ENCODE data around the gene MACROD1.
"Not testable (repeated sequence)": the region's sequence is repeated elsewhere in the genome, so short reads cannot be mapped to it uniquely, and the experiment has no call there.

MACROD1 gene

GRCh38 chr11:64052938-64053622, 112.8 kb downstream of the MACROD1 start:
- no CpG with 5 or more reads among the region's 11 CpGs for WGBS (ENCODE audit: insufficient coverage, insufficient read length)
- DNase-seq (ENCODE audit: low read depth, low spot score) = no peak

GRCh38 chr11:64052436-64052835, 113.5 kb downstream of the MACROD1 start:
- no peak overlapping the region for H3K27ac ChIP-seq (ENCODE audit: low read length)
- H3K9me3 ChIP-seq (ENCODE audit: control insufficient read depth, insufficient read depth, low read length) = no peaks in the 10 kb centered on the region
- no CpG with 5 or more reads among the region's 2 CpGs for WGBS (ENCODE audit: insufficient coverage, insufficient read length)
- no peak overlapping the region for H3K4me3 ChIP-seq (ENCODE audit: low read length)
- no peaks in the 10 kb centered on the region for H3K36me3 ChIP-seq (ENCODE audit: control insufficient read depth, insufficient read depth, low read length)
- peaks cover 8% of the 10 kb centered on the region; the same call in 1 of the 2 replicates for H3K4me1 ChIP-seq (ENCODE audit: control insufficient read depth, insufficient read depth, low read length)
- H3K27me3 ChIP-seq (ENCODE audit: control insufficient read depth, insufficient read depth, low read length) = 0 out of 2 replicates have a peak, but pooled peaks cover 3% of the 10 kb centered on the region
- no peak for DNase-seq (ENCODE audit: low read depth, low spot score)

More at GRCh38 chr11:64052938-64053622, 112.8 kb downstream of the MACROD1 start:
- Histone ChIP-seq H3K4me3 (ENCODE audit: low read length) (no peak overlapping the region), H3K27me3 (ENCODE audit: control insufficient read depth, insufficient read depth, low read length) (0 out of 2 replicates have a peak, but pooled peaks cover 7% of the 10 kb centered on the region), H3K27ac (ENCODE audit: low read length) (no peak overlapping the region), H3K4me1 (ENCODE audit: control insufficient read depth, insufficient read depth, low read length) (peaks cover 8% of the 10 kb centered on the region; the same call in 1 of the 2 replicates), H3K36me3 (ENCODE audit: control insufficient read depth, insufficient read depth, low read length) (no peaks in the 10 kb centered on the region), H3K9me3 (ENCODE audit: control insufficient read depth, insufficient read depth, low read length) (no peaks in the 10 kb centered on the region)

GRCh38 chr11:64051297-64051696, 114.6 kb downstream of the MACROD1 start:
- Histone ChIP-seq H3K36me3 (ENCODE audit: control insufficient read depth, insufficient read depth, low read length) (no peaks in the 10 kb centered on the region), H3K27me3 (ENCODE audit: control insufficient read depth, insufficient read depth, low read length) (0 out of 2 replicates have a peak, but pooled peaks cover 3% of the 10 kb centered on the region), H3K4me1 (ENCODE audit: control insufficient read depth, insufficient read depth, low read length) (peaks cover 8% of the 10 kb centered on the region; the same call in 1 of the 2 replicates), H3K9me3 (ENCODE audit: control insufficient read depth, insufficient read depth, low read length) (no peaks in the 10 kb centered on the region), H3K4me3 (ENCODE audit: low read length) (no peak overlapping the region), H3K27ac (ENCODE audit: low read length) (no peak overlapping the region)
- no CpG with 5 or more reads among the region's 19 CpGs for WGBS (ENCODE audit: insufficient coverage, insufficient read length)
- no peak for DNase-seq (ENCODE audit: low read depth, low spot score)

GRCh38 chr11:64049509-64049908, 116.4 kb downstream of the MACROD1 start:
- no CpG with 5 or more reads among the region's 8 CpGs for WGBS (ENCODE audit: insufficient coverage, insufficient read length)
- H3K4me3 ChIP-seq (ENCODE audit: low read length) = no peak overlapping the region
- no peaks in the 10 kb centered on the region for H3K9me3 ChIP-seq (ENCODE audit: control insufficient read depth, insufficient read depth, low read length)
- H3K27me3 ChIP-seq (ENCODE audit: control insufficient read depth, insufficient read depth, low read length) = peaks cover 2% of the 10 kb centered on the region; the same call in 1 of the 2 replicates
- no peaks in the 10 kb centered on the region for H3K36me3 ChIP-seq (ENCODE audit: control insufficient read depth, insufficient read depth, low read length)
- no peak for DNase-seq (ENCODE audit: low read depth, low spot score)
- H3K4me1 ChIP-seq (ENCODE audit: control insufficient read depth, insufficient read depth, low read length) = peaks cover 5% of the 10 kb centered on the region; the same call in 1 of the 2 replicates
- H3K27ac ChIP-seq (ENCODE audit: low read length) = no peak overlapping the region

- H3K27me3 ChIP-seq (ENCODE audit: control insufficient read depth, insufficient read depth, low read length) = peaks cover 8% of the 10 kb centered on the region; the same call in 1 of the 2 replicates
- H3K36me3 ChIP-seq (ENCODE audit: control insufficient read depth, insufficient read depth, low read length) = no peaks in the 10 kb centered on the region
- H3K9me3 ChIP-seq (ENCODE audit: control insufficient read depth, insufficient read depth, low read length) = no peaks in the 10 kb centered on the region
- H3K4me3 ChIP-seq (ENCODE audit: low read length) = no peak overlapping the region
- no CpG with 5 or more reads among the region's 19 CpGs for WGBS (ENCODE audit: insufficient coverage, insufficient read length)
- DNase-seq (ENCODE audit: low read depth, low spot score) = no peak
- H3K27ac ChIP-seq (ENCODE audit: low read length) = no peak overlapping the region
- peaks cover 1% of the 10 kb centered on the region; the same call in 1 of the 2 replicates for H3K4me1 ChIP-seq (ENCODE audit: control insufficient read depth, insufficient read depth, low read length)
Measured at GRCh38 chr11:64048042-64048854, 117.7 kb downstream of the MACROD1 start.

- peaks cover 12% of the 10 kb centered on the region; the same call in 1 of the 2 replicates for H3K27me3 ChIP-seq (ENCODE audit: control insufficient read depth, insufficient read depth, low read length)
- H3K4me3 ChIP-seq (ENCODE audit: low read length); H3K27ac ChIP-seq (ENCODE audit: low read length); H3K36me3 ChIP-seq (ENCODE audit: control insufficient read depth, insufficient read depth, low read length); H3K4me1 ChIP-seq (ENCODE audit: control insufficient read depth, insufficient read depth, low read length); H3K9me3 ChIP-seq (ENCODE audit: control insufficient read depth, insufficient read depth, low read length); DNase-seq (ENCODE audit: low read depth, low spot score): not testable (repeated sequence)
- WGBS (ENCODE audit: insufficient coverage, insufficient read length) = no CpG with 5 or more reads among the region's 8 CpGs
Measured at GRCh38 chr11:64047373-64047772, 118.5 kb downstream of the MACROD1 start.

- H3K9me3 ChIP-seq (ENCODE audit: control insufficient read depth, insufficient read depth, low read length) = no peaks in the 10 kb centered on the region
- H3K4me1 ChIP-seq (ENCODE audit: control insufficient read depth, insufficient read depth, low read length) = no peaks in the 10 kb centered on the region; the same call in 1 of the 2 replicates
- no CpG with 5 or more reads among the region's 2 CpGs for WGBS (ENCODE audit: insufficient coverage, insufficient read length)
- H3K27me3 ChIP-seq (ENCODE audit: control insufficient read depth, insufficient read depth, low read length) = peaks cover 12% of the 10 kb centered on the region; the same call in 1 of the 2 replicates
- H3K27ac ChIP-seq (ENCODE audit: low read length) = no peak overlapping the region
- no peaks in the 10 kb centered on the region for H3K36me3 ChIP-seq (ENCODE audit: control insufficient read depth, insufficient read depth, low read length)
- H3K4me3 ChIP-seq (ENCODE audit: low read length) = no peak overlapping the region
- no peak for DNase-seq (ENCODE audit: low read depth, low spot score)
Measured at GRCh38 chr11:64045700-64046099, 120.2 kb downstream of the MACROD1 start.

GRCh38 chr11:64044730-64045393, 121.1 kb downstream of the MACROD1 start:
- no peak overlapping the region for H3K4me3 ChIP-seq (ENCODE audit: low read length)
- no peaks in the 10 kb centered on the region; the same call in 1 of the 2 replicates for H3K4me1 ChIP-seq (ENCODE audit: control insufficient read depth, insufficient read depth, low read length)
- H3K27me3 ChIP-seq (ENCODE audit: control insufficient read depth, insufficient read depth, low read length) = peaks cover 14% of the 10 kb centered on the region; the same call in 1 of the 2 replicates
- H3K27ac ChIP-seq (ENCODE audit: low read length) = no peak overlapping the region
- no peaks in the 10 kb centered on the region for H3K9me3 ChIP-seq (ENCODE audit: control insufficient read depth, insufficient read depth, low read length)
- H3K36me3 ChIP-seq (ENCODE audit: control insufficient read depth, insufficient read depth, low read length) = no peaks in the 10 kb centered on the region
- no CpG with 5 or more reads among the region's 18 CpGs for WGBS (ENCODE audit: insufficient coverage, insufficient read length)
- DNase-seq (ENCODE audit: low read depth, low spot score) = no peak

GRCh38 chr11:64043545-64043944, 122.4 kb downstream of the MACROD1 start:
- Histone ChIP-seq H3K4me3 (ENCODE audit: low read length) (no peak overlapping the region), H3K36me3 (ENCODE audit: control insufficient read depth, insufficient read depth, low read length) (no peaks in the 10 kb centered on the region), H3K4me1 (ENCODE audit: control insufficient read depth, insufficient read depth, low read length) (no peaks in the 10 kb centered on the region; the same call in 1 of the 2 replicates), H3K27me3 (ENCODE audit: control insufficient read depth, insufficient read depth, low read length) (peaks cover 22% of the 10 kb centered on the region), H3K9me3 (ENCODE audit: control insufficient read depth, insufficient read depth, low read length) (no peaks in the 10 kb centered on the region), H3K27ac (ENCODE audit: low read length) (no peak overlapping the region)
- no peak for DNase-seq (ENCODE audit: low read depth, low spot score)
- WGBS (ENCODE audit: insufficient coverage, insufficient read length) = no CpG with 5 or more reads among the region's 5 CpGs

- no peak overlapping the region for H3K27ac ChIP-seq (ENCODE audit: low read length)
- no peaks in the 10 kb centered on the region for H3K36me3 ChIP-seq (ENCODE audit: control insufficient read depth, insufficient read depth, low read length)
- no peak for DNase-seq (ENCODE audit: low read depth, low spot score)
- WGBS (ENCODE audit: insufficient coverage, insufficient read length) = no CpG with 5 or more reads among the region's 4 CpGs
- no peaks in the 10 kb centered on the region; the same call in 1 of the 2 replicates for H3K4me1 ChIP-seq (ENCODE audit: control insufficient read depth, insufficient read depth, low read length)
- no peaks in the 10 kb centered on the region for H3K9me3 ChIP-seq (ENCODE audit: control insufficient read depth, insufficient read depth, low read length)
- no peak overlapping the region for H3K4me3 ChIP-seq (ENCODE audit: low read length)
- peaks cover 34% of the 10 kb centered on the region for H3K27me3 ChIP-seq (ENCODE audit: control insufficient read depth, insufficient read depth, low read length)
Measured at GRCh38 chr11:64042301-64042700, 123.6 kb downstream of the MACROD1 start.
